GM18511 (cell line): Measurements from ENCODE around the gene TPP1.

ENCODE experiments used
- ATAC-seq: cut with Tn5 transposase; IDR thresholded peaks from one replicate; pipeline ENCODE4 v1.9.1; 2021; ENCODE audit warnings: mild to moderate bottlenecking, moderate library complexity; ENCODE audit not compliant: unreplicated experiment

Gene TPP1

GRCh38 chr11:6566704-6567370 lies 52.4 kb downstream of the TPP1 start:
- no peak for ATAC-seq

DNA sequence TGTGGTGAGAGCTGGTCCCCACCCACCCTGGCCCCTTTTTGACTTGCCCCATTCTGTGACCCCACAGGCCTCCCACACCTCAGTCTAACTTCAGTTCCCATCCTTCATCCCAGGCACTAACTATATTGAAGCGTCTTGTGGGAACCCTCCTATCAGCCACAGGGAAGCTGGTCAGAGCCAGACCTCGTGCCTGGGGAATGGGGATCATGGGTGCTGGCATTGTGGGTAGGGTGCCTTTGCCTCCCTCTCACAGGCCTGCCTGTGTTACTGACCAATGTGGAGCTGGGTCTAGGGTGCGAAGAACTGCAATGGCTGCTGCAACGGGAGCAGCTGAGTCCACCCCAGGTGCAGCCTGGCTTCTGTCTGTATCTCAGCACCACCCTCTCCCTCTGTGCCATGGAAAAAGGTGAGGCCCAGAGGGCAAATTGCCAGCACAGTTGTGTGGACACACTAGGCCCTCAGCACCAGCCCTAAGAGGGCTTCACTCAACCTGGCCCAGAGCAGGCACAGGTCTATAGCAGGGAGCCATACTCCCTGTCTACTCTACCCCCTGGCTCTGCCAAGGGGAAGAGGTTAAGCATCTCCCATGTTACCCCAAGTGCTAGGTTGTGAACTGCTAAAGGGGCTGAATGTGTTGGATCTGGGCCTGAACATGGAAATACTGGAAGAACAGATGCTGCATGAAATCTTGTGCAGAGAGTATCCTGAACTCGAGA lies 53.1 kb downstream of the TPP1 start:
- no peak for ATAC-seq

- ATAC-seq = no peak
Measured at GRCh38 chr11:6565325-6565724, 53.9 kb downstream of the TPP1 start.

- no peak for ATAC-seq
Measured at GRCh38 chr11:6563667-6564066, 55.6 kb downstream of the TPP1 start.

- no peak for ATAC-seq
Measured at GRCh38 chr11:6563121-6563619, 56.1 kb downstream of the TPP1 start.
